Measurements from ENCODE around the gene PTPRN2. TPM values are rescaled to one million over a fixed set of nuclear protein-coding genes. Genes with fewer than 3 reads are reported as not detected.
"Not testable (repeated sequence)": the region's sequence is repeated elsewhere in the genome, so short reads cannot be mapped to it uniquely, and the experiment has no call there.

Gene PTPRN2
- polyA plus RNA-seq, 4 donors = 7.3 to 11.4 (median 8.0) TPM

DNA sequence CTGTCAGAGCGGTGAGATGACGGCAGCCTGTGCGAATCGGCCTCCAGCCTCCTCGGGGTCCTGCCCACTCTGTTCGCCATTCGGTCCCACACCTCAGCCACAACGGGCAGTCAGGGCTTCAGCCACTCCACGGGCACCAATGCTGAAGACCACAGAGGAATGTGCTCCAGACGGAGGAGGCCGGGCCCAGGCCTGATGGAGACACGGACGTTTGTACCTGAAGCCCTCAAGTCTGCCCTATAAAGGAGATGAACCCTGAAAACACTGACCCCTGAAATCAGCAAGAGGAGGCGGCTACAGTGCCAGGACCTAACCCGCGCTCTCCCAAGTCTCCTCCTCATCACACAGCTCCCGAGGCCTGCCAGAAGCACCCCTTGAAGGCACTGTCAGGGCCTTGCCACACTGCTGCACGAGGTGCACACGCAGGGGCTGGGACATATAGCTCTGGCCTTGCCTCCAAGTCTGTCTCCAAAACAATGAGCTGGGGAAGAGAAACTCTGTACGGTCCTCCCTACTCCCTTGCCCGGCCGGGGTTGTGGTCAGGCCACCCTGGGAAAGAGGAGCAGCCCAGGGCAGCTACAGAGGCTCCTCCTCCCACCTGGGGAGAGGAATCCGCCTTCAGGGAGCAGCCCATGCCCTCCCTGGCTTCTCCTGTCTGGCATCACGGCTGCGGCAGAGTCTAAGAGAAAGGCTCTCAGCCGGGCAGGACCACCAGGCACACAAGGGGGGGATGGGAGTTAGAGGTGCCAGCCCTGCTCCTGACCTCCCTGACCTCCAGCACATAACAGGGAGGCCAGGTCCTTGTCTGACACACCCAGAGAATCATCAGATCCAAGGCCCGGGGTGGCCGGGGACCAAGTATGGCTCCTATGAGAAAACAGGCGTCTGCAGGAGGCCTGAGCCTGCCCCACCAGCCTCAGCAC is 310.1 kb downstream of the PTPRN2 start:
- DNase-seq (ENCODE audit: low read depth in 4 of 4, low spot score in 2 of 4) = no peak

DNA sequence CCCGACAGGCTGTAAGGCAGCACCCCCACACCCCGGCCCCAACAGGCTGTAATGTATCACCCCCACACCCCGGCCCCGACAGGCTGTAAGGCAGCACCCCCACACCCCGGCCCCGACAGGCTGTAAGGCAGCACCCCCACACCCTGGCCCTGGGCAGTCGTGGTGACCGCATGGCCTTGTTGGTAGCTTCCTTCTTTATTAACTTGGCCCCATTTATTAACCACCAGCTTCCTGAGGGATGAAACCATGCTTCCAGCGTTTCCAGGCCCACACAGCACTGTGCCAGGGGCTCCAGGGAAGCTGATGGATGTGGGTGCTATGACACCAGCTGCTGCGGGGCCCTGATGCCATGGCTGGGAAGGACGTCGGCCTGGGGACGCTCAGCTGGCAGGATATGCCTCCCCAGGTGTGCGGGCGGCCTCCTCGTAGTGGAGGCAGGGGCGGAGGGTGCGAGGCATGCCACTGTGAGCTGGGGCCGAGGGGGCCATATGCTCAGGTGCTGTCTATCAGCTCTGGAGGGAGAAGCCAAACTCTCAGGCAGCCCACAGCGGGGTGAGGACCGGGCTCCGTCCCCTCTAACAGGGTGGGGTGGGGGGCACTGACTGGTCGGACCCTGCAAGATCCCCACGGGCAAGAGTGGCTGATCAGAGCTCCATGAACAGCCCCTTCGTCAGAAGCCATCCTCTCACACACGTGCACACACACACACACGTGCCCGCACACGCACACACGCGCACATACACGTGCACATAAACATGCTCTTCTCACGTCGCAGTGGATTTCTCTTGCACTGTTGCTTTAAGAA is 311.0 kb downstream of the PTPRN2 start:
- DNase-seq (ENCODE audit: low read depth in 4 of 4, low spot score in 2 of 4) = no peak

DNA sequence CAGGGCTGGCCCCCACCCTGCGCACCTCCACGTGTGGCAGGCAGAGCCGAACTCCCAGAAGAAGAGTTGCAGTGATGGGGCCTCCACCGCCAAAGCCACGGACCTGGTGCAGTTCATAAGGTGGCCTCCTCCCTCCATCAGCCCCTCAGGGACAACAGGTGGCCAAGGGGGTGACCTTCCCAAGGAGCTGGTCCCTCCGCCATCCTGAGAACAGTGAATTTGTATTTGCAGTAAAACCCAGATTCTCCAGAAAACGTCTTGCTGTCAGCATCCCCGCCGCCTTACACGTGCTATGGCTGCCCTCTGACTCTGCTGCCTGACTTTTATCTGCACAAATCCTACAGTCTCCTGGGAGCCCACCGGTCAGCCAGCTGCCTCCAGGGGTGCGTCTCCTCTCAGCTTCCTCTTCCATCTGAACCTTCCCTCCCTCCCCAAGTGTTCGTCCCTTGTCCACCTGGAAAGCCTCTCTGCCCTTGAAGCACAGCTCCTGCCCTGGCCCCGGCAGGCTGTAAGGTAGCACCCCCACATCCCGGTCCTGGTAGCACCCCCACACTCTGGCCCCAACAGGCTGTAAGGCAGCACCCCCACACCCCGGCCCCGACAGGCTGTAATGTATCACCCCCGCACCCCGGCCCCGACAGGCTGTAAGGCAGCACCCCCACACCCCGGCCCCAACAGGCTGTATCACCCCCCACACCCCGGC is 311.8 kb downstream of the PTPRN2 start:
- DNase-seq (ENCODE audit: low read depth in 4 of 4, low spot score in 2 of 4) = no peak

DNA sequence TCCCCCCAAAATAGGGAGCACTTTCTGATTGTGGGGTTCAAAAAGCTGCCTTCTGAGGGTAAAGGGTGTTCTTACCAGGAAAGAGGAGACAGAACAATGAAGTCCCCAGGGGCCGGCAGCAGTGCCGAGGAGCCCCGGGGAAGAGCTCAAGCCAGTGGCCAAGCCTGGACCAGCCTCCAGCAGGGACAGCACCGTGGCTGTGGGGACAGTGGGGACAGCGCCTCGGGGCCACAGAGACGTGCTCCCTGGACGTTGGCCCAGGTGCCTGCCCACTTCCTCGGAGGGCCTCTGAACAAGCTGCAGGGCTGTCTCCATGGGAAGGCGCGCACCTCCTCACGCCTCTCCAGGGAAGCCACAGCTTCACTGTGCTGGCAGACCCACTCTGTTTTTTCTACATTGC is 312.6 kb downstream of the PTPRN2 start:
- DNase-seq (ENCODE audit: low read depth in 4 of 4, low spot score in 2 of 4) = no peak

DNA sequence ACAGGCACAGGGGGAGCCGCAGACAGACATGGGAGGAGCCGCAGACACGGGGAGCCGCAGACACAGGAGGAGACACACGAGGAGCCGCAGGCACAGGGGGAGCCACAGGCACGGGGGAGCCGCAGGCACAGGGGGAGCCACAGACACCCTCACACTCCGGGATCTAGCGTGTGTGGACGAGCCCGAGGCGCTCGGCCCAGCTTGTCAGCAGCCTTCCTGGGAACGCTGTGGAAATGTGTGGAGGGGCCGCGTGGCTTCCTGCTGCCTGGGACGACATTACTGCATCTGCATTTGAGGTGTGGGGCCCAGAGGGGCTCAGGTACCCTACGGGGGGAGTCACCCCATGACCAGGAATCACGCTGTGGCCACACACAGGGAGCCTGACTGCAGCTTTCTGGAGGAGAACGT is 313.2 kb downstream of the PTPRN2 start:
- DNase-seq (ENCODE audit: low read depth in 4 of 4, low spot score in 2 of 4) = no peak

DNA sequence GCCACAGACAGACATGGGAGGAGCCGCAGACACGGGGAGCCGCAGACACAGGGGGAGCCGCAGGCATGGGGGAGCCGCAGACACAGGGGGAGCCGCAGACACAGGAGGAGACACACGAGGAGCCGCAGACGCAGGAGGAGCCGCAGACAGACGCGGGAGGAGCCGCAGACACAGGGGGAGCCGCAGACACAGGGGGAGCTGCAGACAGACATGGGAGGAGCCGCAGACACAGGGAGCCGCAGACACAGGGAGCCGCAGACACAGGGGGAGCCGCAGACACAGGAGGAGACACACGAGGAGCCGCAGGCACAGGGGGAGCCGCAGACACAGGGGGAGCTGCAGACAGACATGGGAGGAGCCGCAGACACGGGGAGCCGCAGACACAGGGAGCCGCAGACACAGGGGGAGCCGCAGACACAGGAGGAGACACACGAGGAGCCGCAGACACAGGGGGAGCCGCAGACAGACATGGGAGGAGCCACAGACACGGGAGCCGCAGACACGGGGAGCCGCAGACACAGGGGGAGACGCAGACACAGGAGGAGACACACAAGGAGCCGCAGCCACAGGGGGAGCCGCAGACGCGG is 313.8 kb downstream of the PTPRN2 start:
- DNase-seq (ENCODE audit: low read depth in 4 of 4, low spot score in 2 of 4) = not testable (repeated sequence)

DNA sequence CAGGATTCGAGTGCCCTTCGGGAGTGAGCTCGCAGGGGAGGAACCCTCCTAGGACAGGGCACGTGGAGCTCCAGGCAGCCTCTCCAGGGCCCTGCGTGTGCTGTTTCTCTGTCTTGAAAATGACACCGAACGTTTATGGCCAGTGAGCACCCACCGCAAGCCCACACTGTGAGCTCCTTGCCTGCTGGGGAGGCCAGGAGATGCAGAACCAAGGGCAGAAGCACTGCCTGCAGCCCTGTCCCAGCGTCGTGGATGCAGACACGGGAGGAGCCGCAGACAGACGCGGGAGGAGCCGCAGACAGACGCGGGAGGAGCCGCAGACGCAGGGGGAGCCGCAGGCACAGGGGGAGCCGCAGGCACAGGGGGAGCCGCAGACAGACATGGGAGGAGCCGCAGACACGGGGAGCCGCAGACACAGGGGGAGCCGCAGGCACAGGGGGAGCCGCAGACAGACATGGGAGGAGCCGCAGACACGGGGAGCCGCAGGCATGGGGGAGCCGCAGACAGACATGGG is 314.4 kb downstream of the PTPRN2 start:
- no peak for DNase-seq (ENCODE audit: low read depth in 4 of 4, low spot score in 2 of 4)

DNA sequence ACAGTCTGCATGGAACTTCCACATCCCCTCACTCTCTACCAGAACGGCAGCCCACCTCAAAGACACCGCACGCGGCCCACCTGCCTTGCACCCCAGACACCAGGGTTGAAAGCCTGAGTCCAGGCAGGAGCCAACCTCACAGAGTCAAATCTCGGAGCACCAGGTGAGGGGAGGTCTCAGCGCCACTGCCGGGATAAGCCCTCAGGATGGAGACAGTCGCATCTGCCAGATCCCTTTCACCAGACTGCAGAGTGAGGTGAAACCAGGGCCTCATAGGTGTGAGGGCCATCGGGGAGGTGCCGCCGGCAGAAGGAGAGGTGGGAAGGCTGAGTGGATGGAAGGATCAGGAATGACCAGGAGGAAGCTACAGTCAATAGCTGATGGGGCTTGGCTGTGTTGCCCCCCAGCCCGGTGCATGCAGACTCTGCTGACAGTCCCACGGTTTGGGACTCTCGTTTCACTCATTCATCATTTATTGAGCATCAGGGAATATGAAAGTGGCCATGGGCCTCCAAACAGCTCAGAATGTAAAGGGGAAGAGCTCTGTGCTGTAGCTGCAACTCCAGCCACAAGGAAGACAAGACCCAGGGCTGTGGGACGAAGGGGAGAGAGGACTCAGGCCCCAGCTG is 315.0 kb downstream of the PTPRN2 start:
- no peak for DNase-seq (ENCODE audit: low read depth in 4 of 4, low spot score in 2 of 4)

DNA sequence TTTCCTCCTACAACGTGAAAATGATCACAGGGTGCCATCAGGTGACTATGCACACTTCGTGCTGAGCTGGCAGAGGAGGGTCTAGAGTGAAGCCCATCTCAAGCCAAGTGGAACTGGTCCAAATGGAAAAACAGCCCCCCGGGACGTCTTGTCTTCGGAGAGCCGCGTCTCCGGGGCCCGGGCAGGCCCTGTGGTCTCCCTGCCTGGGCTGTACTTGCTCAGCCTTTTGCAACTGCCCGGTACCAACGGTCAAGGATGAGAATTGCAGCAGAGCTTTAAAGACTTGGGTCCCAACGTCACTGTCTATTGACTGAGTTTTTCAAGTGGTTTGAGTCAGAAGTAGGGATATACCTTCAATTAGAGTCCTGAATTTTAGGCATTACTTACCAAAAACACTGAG is 315.5 kb downstream of the PTPRN2 start:
- no peak for DNase-seq (ENCODE audit: low read depth in 4 of 4, low spot score in 2 of 4)

DNA sequence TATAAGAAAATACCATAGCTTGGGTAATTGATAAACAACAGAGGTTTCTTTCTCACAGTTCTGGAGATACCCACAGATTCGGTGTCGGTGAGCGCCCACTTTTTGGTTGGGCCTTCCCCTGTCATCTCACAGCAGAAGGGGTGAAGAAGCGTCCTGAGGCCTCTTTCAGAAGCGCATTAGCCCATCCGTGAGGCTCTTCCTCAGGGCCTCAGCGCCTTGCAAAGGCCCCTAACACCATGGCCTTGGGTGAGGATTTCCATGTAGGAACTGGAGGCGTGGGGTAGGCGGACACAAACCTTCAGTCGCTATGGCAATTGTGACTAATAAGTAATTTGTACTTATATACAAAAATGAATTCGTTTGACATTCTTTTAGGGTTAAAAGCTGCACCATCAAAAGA is 316.0 kb downstream of the PTPRN2 start:
- DNase-seq (ENCODE audit: low read depth in 4 of 4, low spot score in 2 of 4) = no peak

DNA sequence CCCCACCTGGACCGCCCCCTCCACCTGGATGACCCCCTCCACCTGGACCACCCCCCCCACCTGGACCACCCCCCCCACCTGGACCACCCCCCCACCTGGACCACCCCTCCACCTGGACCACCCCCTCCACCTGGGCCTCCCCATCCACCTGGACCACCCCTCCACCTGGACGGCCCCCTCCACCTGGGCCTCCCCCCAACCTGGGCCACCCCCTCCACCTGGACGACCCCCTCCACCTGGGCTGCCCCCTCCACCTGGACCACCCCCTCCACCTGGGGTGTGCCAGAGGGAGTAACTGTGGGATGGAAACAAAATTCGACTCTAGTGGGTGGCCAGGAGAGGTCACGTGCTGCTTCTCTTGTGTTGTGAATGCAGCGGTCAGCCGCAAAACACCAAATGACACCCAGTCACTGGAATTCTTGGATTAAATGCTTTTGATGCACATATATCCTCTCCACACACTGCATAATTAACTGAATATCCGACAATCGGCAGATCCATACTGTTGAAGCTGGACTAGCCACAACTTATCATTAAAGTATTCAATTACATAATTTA is 316.7 kb downstream of the PTPRN2 start:
- no peak for DNase-seq (ENCODE audit: low read depth in 4 of 4, low spot score in 2 of 4)

DNA sequence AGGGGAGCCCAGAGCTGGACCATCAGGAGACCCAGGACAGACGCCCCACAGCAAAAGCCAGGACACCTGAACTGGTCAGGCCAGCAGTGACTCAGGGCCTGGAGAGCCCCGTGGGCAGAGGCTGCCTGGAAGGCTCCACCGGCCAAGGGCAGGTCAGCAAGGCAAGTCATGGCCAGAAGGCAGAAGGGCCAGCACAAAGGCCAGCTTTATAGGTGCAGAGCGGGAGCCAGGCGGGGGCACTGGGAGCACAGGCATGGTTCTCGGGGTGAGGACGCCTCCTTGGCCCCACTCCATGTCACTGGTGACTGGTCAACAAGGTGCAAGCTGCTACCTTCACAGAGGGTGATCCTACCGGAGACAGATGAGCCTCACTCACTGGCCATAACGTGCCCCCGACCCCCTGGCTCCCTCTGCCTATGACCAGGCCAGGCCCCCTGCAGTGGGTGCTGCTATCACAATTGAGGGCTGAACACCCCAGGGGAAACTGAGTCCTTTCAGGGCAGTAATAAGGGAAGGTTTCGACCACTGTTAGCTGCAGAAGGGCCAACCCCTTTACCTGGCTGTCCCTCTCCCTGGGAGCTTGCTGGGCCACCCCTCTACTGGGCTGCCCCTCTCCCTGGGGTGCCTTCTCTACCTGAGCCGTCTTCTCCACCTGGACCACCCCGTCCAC is 317.4 kb downstream of the PTPRN2 start:
- no peak for DNase-seq (ENCODE audit: low read depth in 4 of 4, low spot score in 2 of 4)

DNA sequence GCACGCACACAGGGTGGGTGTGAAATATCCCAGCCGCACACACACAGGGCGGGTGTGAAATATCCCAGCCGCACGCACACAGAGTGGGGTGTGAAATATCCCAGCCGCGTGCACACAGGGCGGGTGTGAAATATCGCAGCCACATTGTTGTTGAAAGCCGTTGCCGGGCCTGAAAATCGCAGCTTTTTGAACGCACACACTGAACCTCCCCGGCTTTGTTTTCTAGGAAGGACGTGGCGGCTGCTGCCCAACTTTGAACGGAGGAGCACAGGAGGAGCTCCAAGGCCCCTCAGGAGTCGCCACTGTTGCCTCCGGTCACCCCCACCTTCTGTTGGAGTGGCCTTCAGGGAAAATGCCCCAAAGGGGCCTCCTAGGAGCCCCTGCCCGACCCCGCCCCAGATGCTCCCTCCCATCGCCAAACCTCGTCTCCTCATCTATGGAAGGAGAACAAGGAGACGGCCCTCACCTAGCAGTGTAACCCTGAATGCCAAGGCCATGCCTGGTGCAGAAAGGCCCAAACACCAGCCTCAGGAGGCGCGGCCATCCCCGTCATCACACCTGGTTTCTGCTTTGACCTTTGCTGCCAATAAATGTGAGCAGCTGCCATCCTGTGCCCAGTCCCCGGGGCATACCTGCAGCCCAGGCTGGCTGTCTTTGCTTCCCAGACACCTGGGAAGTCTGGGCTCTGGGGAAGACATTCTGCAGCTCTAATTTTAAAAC is 318.6 kb downstream of the PTPRN2 start:
- no peak for DNase-seq (ENCODE audit: low read depth in 4 of 4, low spot score in 2 of 4)

DNA sequence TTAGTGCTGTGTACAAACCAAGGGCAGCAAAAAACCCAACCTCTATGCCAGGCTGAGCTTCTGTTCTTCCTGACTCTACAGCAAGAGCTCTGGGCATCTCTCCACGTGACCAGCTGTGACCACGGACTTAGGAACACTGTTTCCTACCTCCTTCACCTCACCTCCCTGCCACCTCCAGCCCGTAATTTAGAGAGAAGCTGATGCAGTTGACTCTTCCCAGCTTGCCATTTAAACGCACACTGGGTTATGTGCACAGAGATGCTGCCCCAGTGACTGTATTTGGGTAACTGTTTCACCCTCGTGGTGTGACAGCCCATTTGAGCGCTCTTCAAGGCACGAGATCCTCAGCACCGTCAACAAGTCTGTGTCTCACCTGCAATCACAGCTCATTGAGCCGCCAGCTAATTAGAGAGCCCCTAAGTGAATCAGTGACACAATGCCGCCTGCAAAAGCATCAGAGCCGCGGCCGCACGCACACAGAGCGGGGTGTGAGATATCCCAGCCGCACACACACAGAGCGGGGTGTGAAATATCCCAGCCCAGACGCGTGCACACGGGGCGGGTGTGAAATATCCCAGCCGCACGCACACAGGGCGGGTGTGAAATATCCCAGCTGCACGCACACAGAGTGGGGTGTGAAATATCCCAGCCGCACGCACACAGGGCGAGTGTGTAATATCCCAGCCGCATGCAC is 319.7 kb downstream of the PTPRN2 start:
- no peak for DNase-seq (ENCODE audit: low read depth in 4 of 4, low spot score in 2 of 4)

DNA sequence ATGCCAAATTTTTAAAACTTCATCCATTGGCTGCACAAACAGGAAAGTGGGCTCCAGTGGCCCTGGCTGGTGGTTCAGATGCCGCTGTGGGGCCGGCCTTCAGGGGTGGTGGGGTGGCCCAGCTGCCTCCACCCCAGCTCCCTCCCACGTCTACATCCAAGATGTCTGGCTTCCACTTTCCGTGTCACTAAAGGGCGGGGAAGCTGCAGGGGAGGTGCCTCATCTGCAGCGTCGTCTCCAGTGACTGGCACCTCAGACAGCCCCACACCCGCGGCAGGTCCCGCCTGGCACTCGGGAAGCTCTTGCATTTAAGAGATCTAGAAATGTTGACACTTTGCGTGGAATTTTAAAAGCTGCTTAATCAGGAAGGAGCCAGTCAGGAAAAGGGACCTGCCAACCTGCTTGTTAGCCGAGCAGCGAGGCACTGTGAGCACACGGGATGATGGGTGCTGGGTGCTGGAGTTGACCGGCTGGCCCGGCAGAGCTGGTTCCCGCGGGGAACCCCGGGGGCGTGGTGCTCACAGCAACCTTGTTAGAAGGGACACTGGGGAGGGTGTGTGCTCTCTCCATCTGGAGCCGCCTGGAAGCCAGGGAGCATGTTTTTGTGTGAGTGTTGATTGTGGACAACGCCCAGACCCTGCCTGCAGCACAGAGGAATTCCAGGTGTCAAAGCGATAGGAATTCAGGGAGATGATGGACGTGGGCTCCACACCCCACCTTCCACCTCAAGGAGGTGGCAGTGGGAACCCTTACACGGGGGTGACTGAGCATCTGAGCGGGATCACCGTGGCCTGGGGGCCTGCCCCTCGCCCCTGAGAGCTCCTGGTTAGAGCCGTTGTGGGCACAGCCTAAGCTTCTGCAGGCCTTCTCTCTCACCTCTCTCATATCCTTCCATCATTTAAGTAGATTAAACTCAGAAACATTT is 320.5 kb downstream of the PTPRN2 start:
- DNase-seq (ENCODE audit: low read depth in 4 of 4, low spot score in 2 of 4) = no peak

DNA sequence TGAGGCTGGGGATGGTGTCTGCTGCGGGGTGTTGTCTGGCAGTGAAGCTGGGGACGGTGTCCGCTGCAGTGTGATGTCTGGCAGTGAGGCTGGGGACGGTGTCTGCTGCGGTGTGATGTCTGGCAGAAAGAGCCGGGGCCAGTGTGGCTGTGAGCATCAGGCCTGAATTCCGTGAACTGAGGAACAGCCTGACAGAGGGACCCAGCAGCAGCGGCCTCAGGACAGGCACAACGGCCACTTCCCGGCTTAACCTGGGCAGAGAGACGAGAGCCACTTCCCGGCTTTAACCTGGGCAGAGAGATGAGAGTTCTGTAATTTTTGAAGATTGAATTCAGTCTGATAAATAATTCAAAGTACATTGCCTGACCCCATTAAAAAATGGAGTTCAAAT is 321.2 kb downstream of the PTPRN2 start:
- no peak for DNase-seq (ENCODE audit: low read depth in 4 of 4, low spot score in 2 of 4)

DNA sequence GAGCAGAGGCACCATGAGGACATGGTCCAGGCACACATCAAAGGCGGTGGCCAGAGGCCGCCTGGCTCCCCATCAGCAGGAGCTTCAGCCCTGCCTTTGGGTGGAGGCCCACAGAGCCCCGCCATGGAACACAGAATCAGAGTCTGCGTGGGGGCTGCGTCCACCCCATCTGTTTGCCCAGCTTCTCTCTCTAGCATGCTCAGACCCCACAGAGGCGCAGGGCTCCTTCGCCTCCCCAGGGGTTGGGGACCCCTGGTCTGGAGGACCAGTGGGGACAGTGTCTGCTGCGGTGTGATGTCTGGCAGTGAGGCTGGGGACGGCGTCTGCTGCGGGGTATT is 321.9 kb downstream of the PTPRN2 start:
- no peak for DNase-seq (ENCODE audit: low read depth in 4 of 4, low spot score in 2 of 4)

Measured in left renal cortex interstitium (tissue), 4 donors.